Stimulated activated naive CD4-positive, alpha-beta T cell (primary cell): ENCODE measurements around the gene ABCA2.

Experiments
- DNase-seq, 6 experiments: peaks; one replicate each; lab custom pipeline; 2025; lab: John Stamatoyannopoulos, UW

The ABCA2 gene

GRCh38 chr9:137029058-137029936 lies 1.3 kb upstream of the ABCA2 start:
- peak; percentile 20 to 63 (median 52) for DNase-seq

GRCh38 chr9:137028263-137029057 lies 423 bp upstream of the ABCA2 start:
- DNase-seq, result peak; percentile 35 to 64 (median 59)

GRCh38 chr9:137026828-137027227 lies 1.2 kb downstream of the ABCA2 start:
- no peak for DNase-seq

GRCh38 chr9:137026384-137026783 lies 1.7 kb downstream of the ABCA2 start:
- no peak for DNase-seq

GRCh38 chr9:137025517-137025966 lies 2.5 kb downstream of the ABCA2 start:
- no peak for DNase-seq

GRCh38 chr9:137023583-137023991 lies 4.5 kb downstream of the ABCA2 start:
- no peak for DNase-seq

- DNase-seq, result no peak
These were observed 4.9 kb downstream of the ABCA2 start for GRCh38 chr9:137023157-137023556.

GRCh38 chr9:137022662-137023008 lies 5.4 kb downstream of the ABCA2 start:
- DNase-seq, result no peak

- peak; percentile 16 to 77 (median 52) for DNase-seq
These were observed 5.9 kb downstream of the ABCA2 start for GRCh38 chr9:137021979-137022661.

- no peak for DNase-seq
These were observed 6.5 kb downstream of the ABCA2 start for GRCh38 chr9:137021568-137021978.

- DNase-seq, result no peak
These were observed 7.1 kb downstream of the ABCA2 start for GRCh38 chr9:137020771-137021567.

- DNase-seq, result no peak
These were observed 8.0 kb downstream of the ABCA2 start for GRCh38 chr9:137019891-137020683.

GRCh38 chr9:137018761-137019559 lies 9.1 kb downstream of the ABCA2 start:
- no peak for DNase-seq

GRCh38 chr9:137017791-137018497 lies 10.1 kb downstream of the ABCA2 start:
- no peak for DNase-seq

GRCh38 chr9:137017071-137017470 lies 11.0 kb downstream of the ABCA2 start:
- no peak for DNase-seq

GRCh38 chr9:137016436-137016835 lies 11.6 kb downstream of the ABCA2 start:
- DNase-seq, result no peak

GRCh38 chr9:137015976-137016375 lies 12.1 kb downstream of the ABCA2 start:
- no peak for DNase-seq

GRCh38 chr9:137015540-137015930 lies 12.5 kb downstream of the ABCA2 start:
- no peak for DNase-seq
